Astrocyte of the spinal cord (primary cell): ENCODE measurements around the gene ACOT9.
A peak's percentile ranks its signal among the peaks of the same experiment; 100 is the strongest.

Source experiments
- DNase-seq: peaks from one replicate; pipeline ENCODE4 v3.0.0; 2011; ENCODE audit warnings: low read depth, low spot score
- H3K4me3 ChIP-seq: 2 replicates; pipeline ENCODE4 v1.5.1; 2011; ENCODE audit warnings: low read depth, mild to moderate bottlenecking, low read length, moderate library complexity
- in situ Hi-C: cut with HindIII; loops from 2 replicates; pipeline ENCODE4 v1.10.0; 2017; ENCODE audit warnings: low sequenced_read_pairs
- TF ChIP-seq, protein P1 (sequence below): IDR thresholded peaks from 2 replicates; pipeline ENCODE4 v1.5.1; 2012; ENCODE audit warnings: low read depth, mild to moderate bottlenecking, low read length, inconsistent platforms

Gene ACOT9

GRCh38 chrX:23765449-23765848 lies 22.4 kb upstream of the ACOT9 start:
- in situ Hi-C loops, result no loop called here
- DNase-seq, result no peak
- TF ChIP-seq, protein P1, sequence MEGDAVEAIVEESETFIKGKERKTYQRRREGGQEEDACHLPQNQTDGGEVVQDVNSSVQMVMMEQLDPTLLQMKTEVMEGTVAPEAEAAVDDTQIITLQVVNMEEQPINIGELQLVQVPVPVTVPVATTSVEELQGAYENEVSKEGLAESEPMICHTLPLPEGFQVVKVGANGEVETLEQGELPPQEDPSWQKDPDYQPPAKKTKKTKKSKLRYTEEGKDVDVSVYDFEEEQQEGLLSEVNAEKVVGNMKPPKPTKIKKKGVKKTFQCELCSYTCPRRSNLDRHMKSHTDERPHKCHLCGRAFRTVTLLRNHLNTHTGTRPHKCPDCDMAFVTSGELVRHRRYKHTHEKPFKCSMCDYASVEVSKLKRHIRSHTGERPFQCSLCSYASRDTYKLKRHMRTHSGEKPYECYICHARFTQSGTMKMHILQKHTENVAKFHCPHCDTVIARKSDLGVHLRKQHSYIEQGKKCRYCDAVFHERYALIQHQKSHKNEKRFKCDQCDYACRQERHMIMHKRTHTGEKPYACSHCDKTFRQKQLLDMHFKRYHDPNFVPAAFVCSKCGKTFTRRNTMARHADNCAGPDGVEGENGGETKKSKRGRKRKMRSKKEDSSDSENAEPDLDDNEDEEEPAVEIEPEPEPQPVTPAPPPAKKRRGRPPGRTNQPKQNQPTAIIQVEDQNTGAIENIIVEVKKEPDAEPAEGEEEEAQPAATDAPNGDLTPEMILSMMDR, result no peak
- no peak overlapping the region for H3K4me3 ChIP-seq

DNA sequence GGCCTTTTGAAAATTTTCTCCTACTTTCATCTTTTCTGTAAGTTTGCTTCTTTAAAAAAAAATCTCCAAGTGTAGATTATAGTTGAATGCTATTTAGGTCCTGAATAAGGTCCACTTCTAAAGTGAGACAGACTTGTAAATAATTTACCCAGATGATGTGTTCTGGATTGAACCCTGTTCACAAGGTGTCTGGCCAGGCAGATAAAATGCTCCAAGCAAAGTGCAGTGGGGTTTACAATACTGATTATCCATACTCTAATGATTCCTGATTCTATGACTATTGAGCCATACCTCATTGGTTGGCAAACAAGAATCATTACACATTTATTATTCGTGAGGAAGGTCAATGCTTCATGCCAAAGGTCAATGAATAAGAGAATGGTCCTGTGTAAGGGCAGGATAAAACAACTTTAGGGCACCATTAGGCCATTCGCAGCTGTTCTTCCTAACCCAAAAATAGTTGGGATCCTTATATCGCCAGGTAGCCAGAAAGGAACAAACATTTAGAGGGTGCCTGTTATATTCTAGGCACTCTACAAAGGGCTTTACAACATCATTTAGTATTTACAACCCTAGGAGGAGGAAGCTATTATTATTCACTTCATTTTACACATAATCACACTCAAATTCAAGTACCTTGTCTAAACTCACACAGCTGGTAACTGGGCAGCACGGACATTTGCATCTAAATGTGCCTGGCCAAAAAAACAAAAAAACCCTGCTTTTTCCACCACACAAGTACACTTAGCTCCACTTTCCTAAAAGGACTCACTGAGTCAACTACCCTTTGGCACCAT lies 21.3 kb upstream of the ACOT9 start:
- DNase-seq, result no peak
- in situ Hi-C loops, result no loop called here
- H3K4me3 ChIP-seq, result no peak overlapping the region
- TF ChIP-seq, protein P1, result no peak

GRCh38 chrX:23759821-23760220 lies 16.7 kb upstream of the ACOT9 start:
- no peak for DNase-seq

DNA sequence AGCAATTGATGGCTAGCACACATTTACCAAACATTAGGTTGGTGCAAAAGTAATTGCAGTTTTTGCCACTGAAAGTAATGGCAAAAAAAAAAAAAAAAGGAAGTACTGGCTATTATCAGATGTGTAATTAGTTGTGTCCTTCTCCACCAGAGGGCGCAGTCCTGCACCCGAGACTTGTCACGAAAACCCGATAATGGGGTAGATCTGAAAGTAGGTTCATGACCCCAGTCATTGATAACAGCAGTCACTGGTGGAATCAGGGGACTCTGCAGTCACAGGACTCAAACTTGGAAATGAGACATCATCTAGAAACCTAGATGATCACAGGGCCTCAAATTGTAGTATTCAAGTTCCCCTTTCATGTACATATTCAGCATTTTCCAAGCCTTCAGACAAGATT lies 13.1 kb upstream of the ACOT9 start:
- DNase-seq, result peak; percentile 54
- TF ChIP-seq, protein P1, result peak; percentile 48
- in situ Hi-C loops, result no loop called here
- H3K4me3 ChIP-seq, result no peak overlapping the region

More at GRCh38 chrX:23759821-23760220, 16.7 kb upstream of the ACOT9 start:
- in situ Hi-C loops, result no loop called here
- TF ChIP-seq, protein P1, result no peak
- no peak overlapping the region for H3K4me3 ChIP-seq

DNA sequence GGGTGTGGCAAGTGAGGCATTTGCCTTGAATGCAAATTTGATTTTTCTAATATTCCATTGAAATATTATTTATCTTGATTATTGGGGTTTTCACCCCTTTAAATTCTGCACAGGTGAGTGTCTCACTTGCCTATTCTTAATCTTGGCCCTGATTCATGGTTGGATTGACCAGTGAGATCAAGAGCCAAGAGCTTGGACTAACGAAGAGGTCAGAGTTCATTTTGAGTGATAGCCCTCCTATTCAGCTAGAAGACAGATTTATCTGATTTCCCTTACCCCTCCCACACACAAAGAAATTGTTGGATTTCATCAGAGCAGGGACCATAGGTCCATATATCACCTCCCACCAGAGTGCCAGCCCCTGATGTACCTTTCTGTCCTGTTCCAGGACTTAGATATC lies 11.6 kb upstream of the ACOT9 start:
- in situ Hi-C loops, result no loop called here
- H3K4me3 ChIP-seq, result no peak overlapping the region
- DNase-seq, result no peak
- TF ChIP-seq, protein P1, result no peak

GRCh38 chrX:23752740-23753415 lies 9.8 kb upstream of the ACOT9 start:
- TF ChIP-seq, protein P1, result no peak
- peak; percentile 46 for DNase-seq

More at GRCh38 chrX:23752740-23753415, 9.8 kb upstream of the ACOT9 start:
- in situ Hi-C loops, result no loop called here
- no peak overlapping the region for H3K4me3 ChIP-seq
